GM19395 (cell line): Measurements from ENCODE around the gene HS1BP3.

Experiments
- ATAC-seq: cut with Tn5 transposase; IDR thresholded peaks from one replicate; pipeline ENCODE4 v1.9.1; 2021; ENCODE audit warnings: mild to moderate bottlenecking, moderate library complexity; ENCODE audit not compliant: unreplicated experiment

Gene HS1BP3

GRCh38 chr2:20604951-20605381 lies 45.9 kb downstream of the HS1BP3 start:
- no peak for ATAC-seq

- no peak for ATAC-seq
Measured at GRCh38 chr2:20604401-20604911, 46.4 kb downstream of the HS1BP3 start.

DNA sequence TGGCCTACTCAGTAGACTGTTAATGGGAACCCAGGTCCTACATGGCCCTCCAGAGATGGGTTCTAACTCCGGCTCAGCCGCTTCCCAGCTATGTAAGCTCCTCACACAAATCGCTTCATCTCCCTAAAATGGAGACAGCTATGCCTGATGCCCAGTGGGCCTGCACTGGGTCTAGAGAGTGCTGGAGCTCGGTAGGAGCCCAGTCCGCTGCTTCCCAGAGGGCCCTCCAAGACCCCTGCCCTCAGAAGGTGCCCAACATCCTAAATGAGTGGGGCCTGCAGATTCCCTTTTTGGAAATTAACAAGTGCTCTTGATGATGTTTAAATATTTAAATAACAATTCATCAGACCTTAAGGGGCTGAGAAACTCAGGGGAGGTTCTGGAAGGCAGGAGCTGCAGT lies 47.1 kb downstream of the HS1BP3 start:
- ATAC-seq = no peak

- ATAC-seq = no peak
Measured at GRCh38 chr2:20602803-20603202, 48.1 kb downstream of the HS1BP3 start.

DNA sequence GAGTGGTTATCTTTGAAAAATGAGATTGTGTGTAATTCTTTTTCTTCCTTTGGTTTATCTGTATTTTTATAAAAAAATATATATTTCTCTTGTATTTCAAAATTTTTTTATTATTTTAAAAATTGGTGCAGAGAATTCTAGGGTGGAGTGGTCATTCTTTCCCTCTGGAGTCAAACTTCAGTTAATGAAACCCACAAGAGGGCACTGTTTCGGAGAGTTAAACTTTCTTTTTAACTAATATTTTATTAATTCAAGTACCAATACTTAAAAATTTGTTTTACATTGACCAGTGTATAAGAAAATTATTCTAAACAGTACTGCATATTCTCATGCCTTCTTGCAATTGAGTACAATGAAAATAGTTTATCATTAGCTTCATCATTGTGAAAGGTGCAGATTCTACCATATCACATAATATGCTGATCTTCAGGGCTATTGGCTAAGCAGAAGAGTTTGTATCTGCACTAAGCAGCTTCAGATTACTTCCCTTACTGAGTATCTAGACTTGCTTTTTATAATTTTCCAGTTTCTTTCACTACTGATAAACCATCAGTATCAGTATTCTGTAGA lies 50.1 kb downstream of the HS1BP3 start:
- no peak for ATAC-seq

- ATAC-seq = no peak
Measured at GRCh38 chr2:20599861-20600461, 50.9 kb downstream of the HS1BP3 start.

GRCh38 chr2:20599001-20599600 lies 51.8 kb downstream of the HS1BP3 start:
- no peak for ATAC-seq

GRCh38 chr2:20597860-20598183 lies 53.1 kb downstream of the HS1BP3 start:
- no peak for ATAC-seq

GRCh38 chr2:20596973-20597859 lies 53.7 kb downstream of the HS1BP3 start:
- ATAC-seq = no peak

GRCh38 chr2:20596193-20596972 lies 54.5 kb downstream of the HS1BP3 start:
- peak; percentile 6 for ATAC-seq

- ATAC-seq = peak; percentile 89
Measured at GRCh38 chr2:20595439-20596192, 55.3 kb downstream of the HS1BP3 start.

DNA sequence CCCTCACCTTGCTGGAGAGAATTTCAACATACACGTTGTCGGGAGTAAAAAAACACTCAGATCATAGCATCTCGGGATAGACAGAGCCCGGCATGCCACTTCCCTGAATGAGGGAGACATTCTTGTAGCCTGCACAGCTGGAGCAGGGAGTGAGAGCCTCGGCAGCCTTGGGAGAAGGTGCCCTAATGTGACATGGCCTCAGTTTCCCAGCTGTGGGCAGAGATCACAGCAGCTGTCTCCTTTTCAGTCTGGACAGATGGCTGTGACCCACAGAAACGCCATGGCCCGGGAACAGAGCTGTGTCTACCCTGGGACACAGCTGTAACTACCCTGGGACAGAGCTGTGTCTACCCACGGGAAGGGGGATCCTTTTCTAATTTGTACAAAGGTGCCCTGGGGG lies 55.9 kb downstream of the HS1BP3 start:
- peak; percentile 6 for ATAC-seq

DNA sequence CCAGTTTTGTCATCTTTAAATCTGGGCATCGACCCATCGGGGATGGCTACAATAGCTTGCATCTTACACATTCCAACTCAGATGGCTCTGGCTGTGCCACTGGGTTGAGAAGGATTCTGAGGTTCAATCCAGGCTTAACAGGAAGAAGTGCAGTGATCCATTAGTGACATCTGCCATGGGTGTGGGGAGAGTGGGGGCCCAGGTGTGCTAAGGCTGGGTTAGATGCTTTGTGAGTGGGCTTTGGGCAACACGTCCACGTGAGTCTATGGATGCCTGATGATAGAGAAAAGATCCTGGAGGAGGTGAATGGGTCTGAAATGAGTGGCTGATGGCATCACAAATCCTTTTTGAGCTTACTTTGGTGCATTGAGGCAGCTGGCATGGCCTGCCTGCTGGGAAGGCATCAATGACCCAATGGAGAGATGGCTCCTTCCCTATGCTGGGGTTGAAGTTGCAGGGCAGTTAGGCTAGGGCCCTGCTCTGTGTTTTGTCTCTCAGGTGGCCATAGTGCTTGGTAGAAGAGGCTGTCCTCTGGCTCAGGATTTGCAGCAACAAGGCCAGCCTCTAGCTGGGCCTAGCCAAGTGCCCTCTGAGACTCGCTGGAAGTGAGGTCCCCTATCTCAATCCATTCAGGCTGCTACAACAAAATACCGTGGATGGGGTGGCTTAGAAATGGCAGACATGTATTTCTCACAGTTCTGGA lies 56.7 kb downstream of the HS1BP3 start:
- ATAC-seq = no peak

- ATAC-seq = no peak
Measured at GRCh38 chr2:20593072-20594034, 57.5 kb downstream of the HS1BP3 start.

DNA sequence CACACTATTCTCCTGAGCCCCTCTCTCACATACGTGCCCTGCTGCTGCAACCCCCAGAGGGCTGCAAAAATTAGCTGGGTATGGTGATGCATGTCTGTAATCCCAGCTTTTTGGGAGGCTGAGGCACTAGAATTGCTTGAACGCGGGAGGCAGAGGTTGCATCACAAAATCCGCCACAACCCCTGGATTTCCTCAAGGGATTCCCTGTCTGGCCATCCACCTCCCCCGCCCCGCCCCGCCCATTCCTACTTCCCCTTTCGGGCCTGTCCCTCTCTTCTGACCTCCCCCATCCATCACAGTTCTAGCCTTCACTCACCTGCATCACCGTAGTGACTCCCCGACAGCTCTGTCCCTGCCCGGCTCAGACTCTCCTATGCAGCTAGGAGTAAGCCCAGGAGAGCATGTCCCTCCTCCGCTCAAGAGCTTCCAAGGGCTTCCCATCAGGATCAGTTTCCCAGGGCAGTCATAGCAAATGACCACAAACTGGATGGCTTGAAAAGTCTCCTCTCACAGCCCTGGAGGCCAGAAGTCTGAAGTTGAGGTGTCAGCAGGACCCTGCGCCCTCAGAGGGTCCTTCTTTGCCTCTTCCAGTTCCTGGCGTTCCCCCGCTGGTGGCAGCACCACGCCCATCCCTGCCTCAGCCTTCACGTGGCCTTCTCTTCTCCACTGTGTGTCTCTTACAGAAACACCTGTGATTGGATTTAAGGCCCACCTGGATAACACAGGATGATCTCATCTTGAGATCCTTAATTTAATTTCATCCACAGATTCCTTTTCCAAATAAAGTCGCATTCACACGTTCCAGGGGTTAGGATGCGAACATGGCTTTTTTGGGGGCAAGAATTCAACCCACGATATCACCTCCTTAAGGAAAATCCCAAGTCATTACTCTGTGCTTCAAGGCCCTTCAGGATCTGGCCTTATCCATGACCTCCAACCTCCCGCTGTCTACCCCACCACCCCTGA lies 58.5 kb downstream of the HS1BP3 start:
- no peak for ATAC-seq

GRCh38 chr2:20590704-20591515 lies 60.0 kb downstream of the HS1BP3 start:
- ATAC-seq = no peak
